Omental fat pad (tissue), 4 donors: ENCODE measurements around the gene SP1. TPM values are rescaled to one million over a fixed set of nuclear protein-coding genes. Genes with fewer than 3 reads are reported as not detected.

ENCODE experiments used
- ATAC-seq: fragments of 150-250 bp; one replicate; pipeline ENCODE4 v1.9.1; 2016; ENCODE audit warnings: mild to moderate bottlenecking, moderate library complexity; ENCODE audit not compliant: low FRiP score
- DNase-seq: peaks from one replicate; pipeline ENCODE4 v3.0.0-alpha.2; 2019; ENCODE audit warnings: low spot score
- CTCF ChIP-seq, 3 donors: fragments of 450-650 bp; IDR thresholded peaks; one replicate each; pipeline ENCODE4 v1.5.1; 2016 to 2017; ENCODE audit warnings: antibody characterized with exemption in 3 of 3, mild to moderate bottlenecking in 3 of 3, moderate library complexity in 2 of 3
- total RNA-seq, 4 donors: library from RNA; depleted of rRNA; stranded (reverse); fragments of >200 nt; gene quantifications; one replicate each; pipeline ENCODE4 v1.1.0, GENCODE V29; 2016

SP1 gene
- total RNA-seq, 4 donors from 2014 or later, result 53.1 to 73.8 (median 62.2) TPM

- ATAC-seq (no peak), DNase-seq (no peak)
- no peak for TF ChIP-seq CTCF (IDR thresholded peaks at IDR 0.05)
Observed at GRCh38 chr12:53336181-53336681, 43.7 kb upstream of the SP1 start, which contains the start of gene SP7. SP7 (minus strand) TSS chr12:53336354; CDS start chr12:53335646, 708 bp downstream.

GRCh38 chr12:53338017-53338416, 42.0 kb upstream of the SP1 start:
- no peak for DNase-seq
- TF ChIP-seq CTCF (IDR thresholded peaks at IDR 0.05), result no peak
- ATAC-seq, result no peak

GRCh38 chr12:53338916-53339315, 41.1 kb upstream of the SP1 start:
- no peak for TF ChIP-seq CTCF (IDR thresholded peaks at IDR 0.05)
- DNase-seq (no peak), ATAC-seq (no peak)

- no peak for DNase-seq
- ATAC-seq, result no peak
- no peak for TF ChIP-seq CTCF (IDR thresholded peaks at IDR 0.05)
Observed at GRCh38 chr12:53340398-53340797, 39.6 kb upstream of the SP1 start.

GRCh38 chr12:53343449-53343848, 36.5 kb upstream of the SP1 start:
- no peak for TF ChIP-seq CTCF (IDR thresholded peaks at IDR 0.05)
- DNase-seq (no peak), ATAC-seq (no peak)

GRCh38 chr12:53343969-53344368, 36.0 kb upstream of the SP1 start:
- no peak for TF ChIP-seq CTCF (IDR thresholded peaks at IDR 0.05)
- DNase-seq (no peak), ATAC-seq (no peak)

- no peak for ATAC-seq
- no peak for TF ChIP-seq CTCF (IDR thresholded peaks at IDR 0.05)
- no peak for DNase-seq
Observed at GRCh38 chr12:53344487-53344823, 35.5 kb upstream of the SP1 start.
